Posterior cingulate gyrus (tissue), 11 donors: Measurements from ENCODE around the gene ITCH.
"Not testable (repeated sequence)": the region's sequence is repeated elsewhere in the genome, so short reads cannot be mapped to it uniquely, and the experiment has no call there.

ENCODE experiments used
- DNase-seq, 10 donors: peaks; one replicate each; pipeline versions ENCODE4 v3.0.0 to v3.0.0-alpha.2; 2020 to 2021; ENCODE audit warnings: mixed read lengths in 3 of 10
- intact Hi-C: fragments of 100-400 bp; cut with DNase I; formaldehyde crosslinking; loops from one replicate; pipeline ENCODE4 v1.15.1; 2023

ITCH gene

GRCh38 chr20:34341199-34341598 lies 21.9 kb upstream of the ITCH start:
- peak in 1 of 10 donors; percentile 34 for DNase-seq
- intact Hi-C loops, result not testable (repeated sequence)

- intact Hi-C loops, result no loop called here
- peak in 1 of 10 donors; percentile 34 for DNase-seq
Observed at GRCh38 chr20:34343458-34344211, 19.4 kb upstream of the ITCH start.

GRCh38 chr20:34344238-34344637 lies 18.8 kb upstream of the ITCH start:
- intact Hi-C loops, result no loop called here
- DNase-seq, result no peak

GRCh38 chr20:34345402-34345736 lies 17.7 kb upstream of the ITCH start:
- no peak for DNase-seq
- intact Hi-C loops, result no loop called here

GRCh38 chr20:34345839-34346532 lies 17.1 kb upstream of the ITCH start:
- intact Hi-C loops, DNase-seq: not testable (repeated sequence)

- intact Hi-C loops, DNase-seq: not testable (repeated sequence)
Observed at GRCh38 chr20:34346533-34346865, 16.6 kb upstream of the ITCH start.

- intact Hi-C loops, result no loop called here
- no peak for DNase-seq
Observed at GRCh38 chr20:34347571-34347970, 15.5 kb upstream of the ITCH start.

GRCh38 chr20:34350095-34350494 lies 13.0 kb upstream of the ITCH start:
- no peak for DNase-seq
- intact Hi-C loops, result no loop called here

- intact Hi-C loops, DNase-seq: not testable (repeated sequence)
Observed at GRCh38 chr20:34353467-34353866, 9.6 kb upstream of the ITCH start.

GRCh38 chr20:34355427-34355826 lies 7.6 kb upstream of the ITCH start:
- intact Hi-C loops, result no loop called here
- peak in 8 of 10 donors; percentile 36 to 93 (median 62) for DNase-seq

GRCh38 chr20:34359729-34360128 lies 3.3 kb upstream of the ITCH start:
- intact Hi-C loops, result not testable (repeated sequence)
- DNase-seq, result peak in 1 of 10 donors; percentile 21

- intact Hi-C loops, result loop anchor here (2.0 kb wide), 1 partner anchor 60 kb away; the partner anchor contains the start of gene AHCY
- DNase-seq, result peak in 1 of 10 donors; percentile 64
Observed at GRCh38 chr20:34362502-34363061, 491 bp upstream of the ITCH start.

- intact Hi-C loops, result loop anchor here (2.0 kb wide), 1 partner anchor 61 kb away; the partner anchor contains the start of gene AHCY
- DNase-seq, result peak in 1 of 10 donors; percentile 65
Observed at GRCh38 chr20:34363465-34364222, 571 bp downstream of the ITCH start.

GRCh38 chr20:34364223-34364506 lies 1.1 kb downstream of the ITCH start:
- intact Hi-C loops, result no loop called here
- no peak for DNase-seq

- peak in 1 of 10 donors; percentile 25 for DNase-seq
- intact Hi-C loops, result loop anchor here (5.0 kb wide), 1 partner anchor 152 kb away; the partner anchor contains the start of gene DYNLRB1
Observed at GRCh38 chr20:34365765-34366213, 2.7 kb downstream of the ITCH start.

- intact Hi-C loops, result loop anchor here (5.0 kb wide), 1 partner anchor 150 kb away; the partner anchor contains the start of gene DYNLRB1
- DNase-seq, result peak in 1 of 10 donors; percentile 51
Observed at GRCh38 chr20:34367155-34367554, 4.1 kb downstream of the ITCH start.

GRCh38 chr20:34367911-34368310 lies 4.8 kb downstream of the ITCH start:
- intact Hi-C loops, result loop anchor here (5.0 kb wide), 1 partner anchor 149 kb away; the partner anchor contains the start of gene DYNLRB1
- not testable (repeated sequence) for DNase-seq

GRCh38 chr20:34368547-34368946 lies 5.5 kb downstream of the ITCH start:
- no peak for DNase-seq
- intact Hi-C loops, result loop anchor here (5.0 kb wide), 1 partner anchor 149 kb away; the partner anchor contains the start of gene DYNLRB1

- DNase-seq, result no peak
- intact Hi-C loops, result loop anchor here (5.0 kb wide), 1 partner anchor 148 kb away; the partner anchor contains the start of gene DYNLRB1
Observed at GRCh38 chr20:34369265-34369664, 6.2 kb downstream of the ITCH start.

GRCh38 chr20:34370062-34370461 lies 7.0 kb downstream of the ITCH start:
- intact Hi-C loops, result no loop called here

GRCh38 chr20:34373445-34373844 lies 10.4 kb downstream of the ITCH start:
- intact Hi-C loops, result no loop called here
- no peak for DNase-seq

More at GRCh38 chr20:34370062-34370461, 7.0 kb downstream of the ITCH start:
- no peak for DNase-seq
